Stimulated activated CD4-positive, alpha-beta T cell treated with anti-CD3 and anti-CD28 coated beads, Interleukin-2, amount 100 ng/mL, for 48 hours (primary cell): Measurements from ENCODE around the gene TRAPPC2L.
"Not testable (repeated sequence)": the region's sequence is repeated elsewhere in the genome, so short reads cannot be mapped to it uniquely, and the experiment has no call there.

Experiments used
- DNase-seq, 2 donors: peaks; one replicate each; pipeline ENCODE4 v3.0.0-alpha.2; 2020

Gene TRAPPC2L

DNA sequence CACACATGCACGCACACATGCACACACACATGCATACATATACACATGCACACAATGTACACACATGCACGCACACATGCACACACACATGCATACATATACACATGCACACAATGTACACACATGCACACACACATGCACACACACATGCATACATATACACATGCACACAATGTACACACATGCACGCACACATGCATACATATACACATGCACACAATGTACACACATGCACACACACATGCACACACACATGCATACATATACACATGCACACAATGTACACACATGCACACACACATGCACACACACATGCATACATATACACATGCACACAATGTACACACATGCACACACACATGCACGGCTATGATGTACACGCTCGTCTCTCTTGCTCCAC lies 37.3 kb downstream of the TRAPPC2L start:
- DNase-seq: not testable (repeated sequence)

DNA sequence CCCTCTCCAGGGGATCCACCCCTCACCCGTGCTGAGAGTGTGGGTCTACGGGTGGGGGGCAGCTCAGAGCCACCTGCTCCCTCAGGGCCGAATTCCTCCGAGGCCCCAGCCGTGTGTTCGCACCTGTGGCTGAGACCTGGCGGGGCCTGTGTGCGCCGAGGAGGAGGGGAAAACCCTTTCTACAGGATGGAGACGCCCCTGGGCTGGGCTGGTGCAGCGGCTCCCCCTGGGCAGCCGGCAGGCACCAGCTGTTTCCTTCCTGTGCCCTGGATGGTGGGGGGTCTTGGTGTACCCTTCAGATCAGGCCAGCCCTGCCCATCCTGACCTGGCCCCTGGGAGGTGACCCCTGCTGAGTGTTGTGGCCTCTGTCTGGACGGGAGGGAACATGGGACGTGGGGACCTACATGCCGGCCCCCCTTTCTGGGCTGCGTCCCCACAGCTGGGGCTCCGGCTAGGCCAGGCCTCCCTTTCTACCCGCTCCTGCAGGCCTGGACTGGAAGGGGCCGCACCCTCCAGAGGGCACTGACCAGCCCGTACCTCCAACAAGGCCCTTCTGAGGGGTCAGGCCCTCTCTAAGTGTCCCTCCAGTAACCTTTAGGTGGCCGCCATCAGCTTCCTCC lies 37.9 kb downstream of the TRAPPC2L start:
- DNase-seq: no peak

DNA sequence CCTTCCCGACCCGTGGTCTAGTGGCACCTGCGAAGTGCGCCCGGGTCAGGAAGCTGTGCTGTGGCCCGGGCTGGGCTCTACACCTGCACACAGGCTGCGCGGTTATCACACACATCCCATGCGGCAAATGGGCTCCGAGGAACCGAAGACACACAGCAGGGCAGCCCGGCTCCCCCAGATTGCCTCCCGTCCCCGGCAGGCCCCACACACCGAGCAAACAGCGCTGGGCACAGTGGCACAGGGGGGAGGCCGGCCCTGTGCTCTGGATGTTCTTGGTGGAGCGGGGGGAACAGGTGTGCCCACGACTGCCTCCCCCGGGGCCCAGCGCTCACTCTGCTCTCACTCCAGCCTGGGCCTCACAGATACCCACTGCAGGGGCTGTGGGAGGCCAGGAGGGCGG lies 38.4 kb downstream of the TRAPPC2L start:
- DNase-seq: no peak

DNA sequence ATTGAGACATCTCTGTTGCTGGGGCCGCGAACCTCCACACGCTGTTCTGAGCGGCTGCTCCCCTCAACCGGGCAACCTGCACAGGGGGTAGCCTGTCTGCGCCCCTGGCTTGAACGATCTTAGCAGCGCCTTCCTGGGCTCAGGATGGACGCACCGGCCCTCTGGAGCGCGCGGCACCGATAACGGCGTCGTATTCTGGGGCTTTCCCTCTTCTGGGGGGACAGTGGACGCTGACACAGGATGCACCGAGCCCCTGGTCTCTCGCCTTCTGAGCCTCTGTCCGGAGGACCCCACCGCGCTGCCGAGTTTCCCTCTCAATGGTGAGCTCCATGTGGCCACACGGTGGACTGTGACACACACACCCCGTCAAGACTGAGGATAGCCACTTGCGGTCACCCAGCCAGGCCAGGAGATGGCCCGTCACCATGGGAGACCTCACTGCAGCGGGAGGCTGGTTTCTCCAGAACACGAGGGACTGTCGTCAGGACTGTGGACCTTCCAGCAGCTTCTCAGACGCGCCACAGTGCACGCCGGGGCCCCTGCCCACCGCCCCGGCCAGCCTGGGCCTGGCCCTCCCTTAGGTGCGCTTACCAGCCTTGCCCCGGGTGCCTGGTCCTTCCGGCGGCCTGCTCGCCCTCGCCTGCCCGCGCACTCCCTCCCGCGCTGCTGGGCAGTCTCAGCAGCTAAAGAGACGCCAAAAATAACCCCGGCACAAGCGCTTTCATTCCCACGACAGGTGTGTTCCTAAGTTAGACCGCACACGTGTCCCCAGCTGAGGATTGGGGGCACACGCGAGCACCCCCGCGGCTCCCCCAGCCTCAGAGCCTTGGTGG lies 39.5 kb downstream of the TRAPPC2L start:
- DNase-seq: no peak

DNA sequence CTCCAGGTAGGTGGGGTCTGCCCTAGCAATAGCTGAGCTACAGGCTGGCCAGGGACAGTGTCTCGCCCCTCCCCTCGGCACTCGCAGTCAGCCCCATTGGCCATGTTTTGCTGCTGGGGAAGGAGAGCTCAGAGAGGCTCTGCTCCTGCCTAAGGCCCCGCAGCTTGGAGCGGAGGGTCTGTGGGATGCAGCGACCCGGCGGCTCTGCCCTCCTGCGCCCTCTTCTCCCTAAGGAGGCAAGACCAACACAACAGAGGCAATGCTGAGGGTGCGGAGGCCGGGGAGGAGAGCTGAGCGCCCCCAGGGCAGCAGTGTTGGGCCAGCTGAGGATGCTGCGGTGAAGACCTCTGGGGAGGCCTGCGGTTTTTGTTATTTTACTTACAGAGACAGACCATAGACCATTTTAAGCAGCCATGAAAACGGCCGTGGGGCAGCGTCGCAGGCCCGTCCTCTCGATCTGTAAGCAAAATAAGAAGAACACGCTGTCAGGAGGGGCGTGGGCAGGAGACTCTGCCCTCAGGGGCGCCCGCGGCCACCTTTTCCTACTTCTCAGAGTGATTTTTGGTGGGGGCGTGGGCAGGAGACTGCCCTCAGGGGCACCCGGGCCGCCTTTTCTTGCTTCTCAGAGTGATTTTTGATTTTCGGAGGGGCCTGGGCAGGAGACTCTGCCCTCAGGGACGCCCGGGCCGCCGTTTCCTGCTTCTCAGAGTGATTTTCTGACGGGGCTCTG lies 40.9 kb downstream of the TRAPPC2L start:
- DNase-seq: no peak

DNA sequence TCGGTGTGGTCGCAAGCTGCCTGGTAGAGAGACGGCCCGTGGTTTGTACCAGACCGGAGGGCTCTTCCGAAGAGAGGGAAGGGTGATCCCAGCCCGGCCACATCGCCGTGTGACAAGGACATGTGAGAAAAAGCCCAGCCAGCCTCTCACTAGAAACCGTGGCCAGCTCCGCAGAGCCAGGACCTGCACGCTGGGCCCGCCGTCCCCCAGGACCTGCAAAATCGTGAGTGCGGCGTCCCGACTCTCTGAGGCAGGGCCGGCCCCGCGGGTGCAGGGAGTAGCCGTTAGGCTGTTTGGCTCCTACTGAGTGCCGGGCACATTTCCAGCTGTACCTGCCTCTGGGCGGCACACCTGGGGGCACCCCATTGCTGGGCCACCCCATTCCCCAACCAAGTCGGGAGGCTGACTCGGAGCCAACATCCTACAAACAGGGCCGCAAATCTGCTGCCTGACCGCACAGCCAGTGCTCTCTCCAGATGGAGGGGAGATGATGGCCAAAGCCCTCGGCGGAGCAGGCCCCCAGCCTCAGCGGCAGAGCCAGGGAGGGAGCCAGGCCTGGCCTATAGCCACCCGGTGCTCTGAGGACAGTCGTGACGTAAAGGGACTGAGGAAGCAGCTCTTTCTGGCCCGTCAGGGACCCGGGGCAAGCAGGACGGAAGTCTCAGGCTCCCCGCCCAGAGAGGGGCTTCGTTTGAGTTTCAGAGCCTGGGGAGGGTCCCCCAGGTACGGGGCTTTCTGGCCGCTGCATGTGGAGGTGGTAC lies 43.2 kb downstream of the TRAPPC2L start:
- no peak for DNase-seq

DNA sequence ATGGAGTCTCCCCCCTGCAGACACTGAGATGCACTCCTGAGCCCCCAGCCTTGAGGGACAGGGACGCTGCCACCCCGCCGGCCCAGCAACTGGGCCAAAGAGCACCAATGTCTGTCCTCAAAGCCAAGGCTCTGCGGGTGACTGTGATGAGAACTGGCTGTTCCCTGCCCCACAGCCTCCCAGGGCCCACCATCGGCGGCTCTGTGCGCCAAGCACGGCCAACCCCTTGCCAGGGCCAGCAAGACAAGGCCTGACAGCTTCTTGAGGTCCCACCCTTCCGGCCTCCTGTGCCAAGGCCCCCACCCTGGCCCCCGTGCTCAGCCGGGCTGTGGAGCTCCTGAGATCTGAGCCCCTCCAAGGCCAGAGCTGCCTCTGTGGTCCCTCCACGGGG lies 43.7 kb downstream of the TRAPPC2L start:
- no peak for DNase-seq

DNA sequence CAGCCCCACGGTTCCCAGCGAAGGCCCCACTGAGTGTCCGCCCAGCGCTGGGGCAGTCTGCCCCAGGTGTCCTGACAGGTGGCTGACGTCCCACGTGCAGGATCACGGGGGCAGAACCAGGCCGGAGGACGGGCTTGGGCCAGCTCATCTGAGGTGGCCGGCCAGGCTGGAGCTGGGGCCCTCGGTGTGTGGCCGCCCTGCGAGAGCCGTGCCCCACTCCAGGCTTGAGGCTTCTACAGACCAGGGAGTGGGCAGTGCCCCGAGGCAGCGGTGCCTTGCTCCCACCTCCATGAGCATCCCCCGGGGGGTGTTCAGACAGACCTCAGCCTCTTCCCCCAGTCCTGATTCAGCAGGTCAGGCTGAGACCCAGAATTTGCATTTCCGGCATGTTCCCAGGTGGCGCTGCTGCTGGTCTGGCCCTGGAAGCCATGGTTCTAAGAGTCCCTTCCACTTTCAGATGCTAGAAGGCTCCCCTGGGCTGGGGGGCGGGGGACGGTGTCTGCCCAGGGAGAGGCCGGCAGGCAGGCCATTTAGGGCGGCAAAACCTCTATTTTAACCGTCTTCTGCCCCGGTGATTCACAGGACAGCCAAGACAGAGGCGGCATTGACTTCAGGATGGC lies 44.9 kb downstream of the TRAPPC2L start:
- DNase-seq: no peak

DNA sequence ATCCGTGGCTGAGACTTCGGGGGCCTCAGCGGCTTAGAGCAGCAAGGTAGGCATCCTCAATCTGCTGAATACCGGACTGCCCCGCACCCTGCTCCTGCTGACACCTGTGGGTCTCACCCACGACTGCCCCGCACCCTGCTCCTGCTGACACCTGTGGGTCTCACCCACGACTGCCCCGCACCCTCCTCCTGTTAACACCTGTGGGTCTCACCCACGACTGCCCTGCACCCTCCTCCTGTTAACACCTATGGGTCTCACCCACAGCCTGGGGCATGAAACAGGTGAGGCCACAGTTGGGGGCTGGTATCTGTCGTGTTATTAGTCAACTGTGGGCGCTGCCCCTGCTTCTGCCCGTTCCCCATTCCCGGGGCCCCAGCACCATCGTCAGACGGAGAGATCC lies 45.8 kb downstream of the TRAPPC2L start:
- no peak for DNase-seq

DNA sequence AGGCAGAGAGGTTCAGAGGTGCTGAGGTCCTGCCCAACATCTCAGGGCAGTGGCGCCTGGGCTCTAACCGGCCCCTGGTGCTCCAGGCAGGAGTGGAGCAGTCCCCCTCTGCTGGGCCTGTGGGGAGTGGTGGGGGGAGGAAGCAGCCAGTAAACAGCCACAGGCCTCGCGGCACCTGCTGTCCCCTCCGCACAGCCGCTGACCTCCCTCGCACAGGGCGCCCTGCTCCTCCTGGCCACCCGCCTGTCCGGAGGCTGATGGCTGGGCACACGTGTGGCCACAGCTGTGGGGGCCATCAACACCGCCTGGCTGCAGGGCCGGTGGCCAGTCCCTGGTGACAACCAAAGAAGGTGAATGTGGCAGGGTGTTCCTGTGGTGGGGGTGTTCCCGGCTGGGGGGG lies 46.3 kb downstream of the TRAPPC2L start:
- DNase-seq: no peak

DNA sequence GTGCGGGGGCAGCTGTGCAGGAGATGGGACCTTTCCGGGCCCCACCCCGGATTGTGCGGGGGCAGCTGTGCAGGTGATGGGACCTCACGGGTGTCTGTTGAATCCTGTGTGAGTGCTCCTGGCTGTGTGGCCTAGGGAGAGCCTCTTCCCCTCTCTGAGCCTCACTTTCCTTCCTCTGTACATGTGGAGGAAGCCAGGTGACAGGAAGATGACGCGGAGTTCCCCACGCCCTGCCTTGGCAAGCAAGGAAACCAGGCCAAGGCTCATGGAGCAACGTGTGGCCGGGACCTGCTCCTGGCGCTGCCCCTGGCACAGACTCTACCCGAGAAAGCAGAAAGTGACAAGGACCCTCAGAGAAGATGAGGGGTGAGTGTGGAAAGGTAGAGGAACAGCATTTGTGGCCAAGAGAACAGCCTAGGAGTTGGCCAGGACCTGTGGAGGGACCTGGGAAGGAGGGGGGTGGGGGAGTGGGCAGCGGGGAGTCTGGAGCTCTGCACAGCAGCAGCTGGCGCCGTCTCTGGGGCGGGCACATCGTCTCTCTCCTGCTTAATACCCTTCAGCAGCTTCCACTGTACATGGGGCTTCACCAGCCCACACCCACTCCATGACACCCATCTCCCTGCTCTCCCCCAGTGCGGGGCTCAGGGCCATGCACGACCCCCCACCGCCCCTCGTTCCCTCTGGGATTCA lies 47.9 kb downstream of the TRAPPC2L start:
- DNase-seq: no peak

DNA sequence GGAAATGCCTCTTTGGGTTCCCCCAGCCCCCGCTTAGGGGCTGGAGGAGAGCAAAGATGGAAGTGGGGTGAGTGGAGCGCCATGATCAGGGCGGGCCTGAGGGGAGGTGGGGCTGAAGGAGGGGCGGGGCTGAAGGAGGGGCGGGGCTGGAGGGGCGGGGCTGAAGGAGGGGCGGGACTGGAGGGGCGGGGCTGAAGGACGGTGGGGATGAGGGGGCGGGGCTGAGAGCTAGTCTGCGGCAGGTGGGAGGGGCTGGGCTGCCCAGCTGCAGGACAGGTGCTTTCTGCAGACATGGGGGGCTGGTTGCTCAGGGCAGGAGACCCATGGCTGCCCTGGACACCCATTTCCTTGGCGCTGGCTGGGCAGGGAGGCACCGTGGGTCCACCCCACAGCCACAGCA lies 48.6 kb downstream of the TRAPPC2L start:
- DNase-seq: peak in 1 of 2 donors; percentile 21

DNA sequence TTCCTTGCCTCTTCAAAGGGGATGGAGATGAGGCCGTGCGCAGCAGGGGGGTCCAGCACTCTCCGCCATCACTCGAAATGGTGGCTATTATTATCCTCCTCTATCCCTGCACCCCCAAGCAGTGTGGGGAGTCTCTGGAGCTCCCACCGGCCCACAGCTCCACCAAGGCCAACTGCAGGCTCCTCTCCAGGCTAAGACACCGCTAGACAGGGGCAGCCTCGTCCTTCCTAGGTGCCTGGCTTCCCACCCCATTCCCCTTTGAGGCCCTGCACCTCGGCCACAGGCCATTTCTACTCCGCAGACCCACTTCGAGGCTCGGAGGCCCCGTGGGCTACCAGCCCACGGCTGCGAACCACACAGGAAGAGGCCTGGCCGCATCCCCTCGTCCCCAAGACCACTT lies 49.1 kb downstream of the TRAPPC2L start:
- no peak for DNase-seq

DNA sequence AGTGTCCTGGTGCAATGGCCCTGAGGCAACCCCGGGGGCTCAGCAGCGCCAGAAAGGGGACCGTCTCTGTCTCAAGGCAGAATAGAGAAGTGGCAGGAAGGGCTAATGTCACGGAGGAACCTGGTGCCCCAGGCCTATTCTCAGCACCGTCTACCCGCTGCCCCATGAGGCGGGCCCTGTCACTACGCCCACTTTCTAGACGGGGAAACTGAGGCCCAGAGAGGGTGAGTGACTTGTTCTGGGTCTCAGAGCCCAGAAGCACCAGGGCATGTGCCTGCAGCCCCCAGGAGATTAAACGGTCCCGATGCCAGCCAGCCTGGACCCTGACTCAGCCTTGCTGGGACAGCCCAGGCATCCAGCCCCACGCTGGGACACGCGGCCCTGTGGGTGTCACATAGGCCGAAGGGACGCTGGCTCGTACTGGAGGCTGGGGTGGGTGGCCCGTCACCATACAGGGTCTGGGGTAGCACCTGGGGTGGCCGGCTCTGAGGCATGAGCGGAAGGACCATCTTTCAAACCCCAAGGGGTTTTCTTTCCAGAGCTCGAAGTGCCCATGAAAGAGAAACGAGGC lies 49.7 kb downstream of the TRAPPC2L start:
- DNase-seq: no peak

DNA sequence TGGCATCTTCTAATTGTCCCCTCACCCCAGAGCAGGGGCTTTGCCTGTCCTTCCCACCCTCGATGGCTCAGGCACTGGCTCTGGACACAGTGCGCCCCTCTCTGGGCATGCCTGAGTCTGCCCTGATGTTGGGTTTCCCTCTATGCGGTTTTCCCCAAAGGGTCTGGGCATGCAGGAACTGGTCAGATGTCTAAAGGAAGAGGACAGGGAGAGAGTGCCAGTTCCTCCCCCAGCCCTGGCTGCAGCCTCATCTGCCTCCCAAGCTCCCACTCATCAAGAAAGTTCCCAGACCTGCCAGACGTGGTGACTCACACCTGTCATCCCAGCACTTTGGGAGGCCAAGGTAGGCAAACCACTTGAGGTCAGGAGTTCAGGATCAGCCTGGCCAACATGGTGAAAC lies 50.8 kb downstream of the TRAPPC2L start:
- DNase-seq: no peak

DNA sequence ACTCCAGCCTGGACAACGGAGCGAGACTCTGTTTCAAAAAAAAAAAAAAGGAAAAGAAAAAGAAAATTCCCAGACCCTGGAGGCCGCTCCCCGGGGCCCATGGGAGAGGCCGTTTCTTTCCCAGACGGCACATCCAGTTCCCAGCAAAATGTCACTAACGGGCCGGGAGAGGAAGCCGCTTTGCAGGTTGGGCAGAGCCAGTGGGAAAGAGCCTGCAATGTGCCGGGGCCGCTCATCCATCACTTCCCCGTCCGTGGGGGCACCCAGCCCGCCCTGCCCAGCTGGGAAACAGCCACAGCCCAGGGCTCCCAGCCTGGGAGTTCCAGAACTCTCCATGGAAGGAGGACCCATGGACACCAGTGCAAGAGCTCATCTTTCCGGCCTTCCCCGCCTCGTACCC lies 51.4 kb downstream of the TRAPPC2L start:
- no peak for DNase-seq

DNA sequence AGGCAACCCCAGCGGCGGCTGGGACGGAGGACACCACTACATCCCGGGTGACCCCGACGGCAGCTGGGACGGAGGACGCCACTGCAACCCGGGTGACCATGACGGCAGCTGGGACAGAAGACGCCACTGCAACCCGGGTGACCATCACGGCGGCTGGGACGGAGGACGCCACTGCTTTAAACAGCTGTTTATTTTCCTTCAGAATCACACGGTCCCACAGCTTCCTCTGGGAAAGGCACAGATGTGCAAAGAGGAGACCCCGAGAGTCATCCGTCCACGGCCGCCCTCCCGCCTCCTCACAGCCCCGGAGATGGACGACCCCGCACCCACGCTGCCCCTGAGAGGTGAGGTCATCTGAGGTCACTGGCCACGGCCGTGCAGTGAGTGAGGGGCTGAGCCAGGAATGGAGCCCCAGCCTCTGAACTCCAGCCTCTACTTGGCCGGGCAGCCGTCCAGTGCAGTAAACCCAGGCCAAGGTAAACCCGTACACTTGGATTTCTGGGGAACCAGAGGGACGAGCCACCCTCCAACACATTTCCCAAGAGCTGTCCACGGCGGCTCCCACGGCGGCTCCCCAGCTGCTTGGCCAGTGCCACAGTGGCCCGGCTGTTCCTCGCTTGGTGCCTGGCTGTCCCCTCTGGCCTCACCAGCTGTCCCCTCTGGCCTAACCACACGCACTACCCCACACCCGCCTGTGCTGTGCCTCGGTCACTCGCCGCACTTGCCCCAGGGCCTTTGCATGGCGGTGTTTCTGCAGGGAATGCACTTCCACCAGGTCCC lies 52.7 kb downstream of the TRAPPC2L start:
- DNase-seq: no peak

DNA sequence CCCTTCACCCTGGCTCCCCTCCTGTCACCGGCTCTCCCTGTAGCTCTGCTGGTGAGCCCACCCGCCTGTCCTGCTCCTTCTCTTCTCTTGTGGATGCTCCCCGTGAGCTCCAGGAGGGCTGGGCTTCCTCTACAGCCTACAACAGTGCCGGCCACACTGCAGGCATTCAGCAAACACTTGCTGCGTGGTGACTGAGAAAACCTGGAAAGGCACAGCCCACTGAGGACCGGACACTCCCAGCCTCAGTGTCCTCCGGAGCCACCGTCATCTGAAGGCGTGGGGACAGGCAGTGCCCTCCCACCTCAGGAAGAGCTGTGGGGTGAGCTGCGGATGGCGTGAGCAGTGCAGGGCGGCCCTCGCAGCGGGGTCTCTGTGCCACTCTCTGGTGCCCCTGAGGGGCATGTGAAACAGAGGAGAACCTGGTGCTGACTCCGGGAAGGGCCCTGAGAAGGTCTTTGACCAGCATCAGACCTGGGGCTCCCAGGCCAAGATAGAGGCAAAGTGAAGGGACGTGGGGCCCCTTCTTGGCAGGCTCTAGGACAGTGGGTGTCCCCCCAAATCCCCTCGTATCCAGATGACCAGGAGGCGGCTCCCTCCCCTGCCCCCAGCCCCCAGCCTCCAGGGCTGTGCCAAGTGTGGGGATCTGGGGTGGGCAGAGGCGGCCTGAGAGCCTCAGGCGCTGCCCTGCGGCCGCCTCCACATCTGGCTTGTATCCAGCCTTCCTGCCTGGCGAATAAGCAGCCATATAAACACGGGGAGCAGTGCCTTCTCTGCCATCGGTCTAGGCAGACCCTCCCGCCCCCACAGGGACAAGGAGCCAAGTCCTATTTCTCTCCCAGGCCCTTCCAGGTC lies 53.6 kb downstream of the TRAPPC2L start:
- DNase-seq: no peak

DNA sequence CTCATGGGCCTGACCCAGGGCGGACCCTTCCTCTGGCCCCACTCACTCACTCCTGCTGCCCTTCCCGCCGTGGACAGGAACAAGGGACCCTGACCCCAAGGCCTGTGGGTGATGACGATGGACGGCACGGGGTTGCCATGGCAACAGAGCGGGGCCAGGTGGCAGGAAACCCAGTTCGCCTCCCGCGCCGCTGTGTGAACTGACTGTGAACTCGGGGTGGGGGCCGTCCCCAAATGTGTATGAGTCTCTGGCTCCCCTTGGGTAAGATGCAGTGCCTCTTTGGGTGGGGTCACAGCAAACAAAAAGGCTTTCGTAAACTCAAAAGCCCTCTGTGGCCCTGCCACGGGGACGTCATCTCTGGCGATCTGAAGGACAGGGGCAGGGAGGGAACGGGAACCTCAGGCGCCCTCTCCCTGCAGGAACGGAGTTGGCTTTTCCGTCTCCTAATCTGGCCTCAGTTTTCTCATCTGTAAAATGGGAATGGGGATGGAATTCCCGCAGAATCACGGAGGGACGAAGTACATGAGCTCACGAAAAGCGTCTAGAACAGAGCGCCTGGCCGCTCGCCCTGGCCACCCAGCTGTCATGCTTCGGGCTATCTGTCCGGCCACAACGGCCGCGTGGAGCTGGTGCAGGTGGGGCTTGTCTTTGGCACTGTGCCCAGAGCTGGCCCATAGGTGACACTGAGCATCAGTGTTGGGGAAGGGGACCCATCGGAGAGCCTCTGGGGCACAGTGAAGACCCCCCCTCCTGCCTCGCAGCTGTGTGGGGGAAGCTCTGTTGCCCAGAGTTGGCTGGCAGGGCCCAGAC lies 54.4 kb downstream of the TRAPPC2L start:
- DNase-seq: no peak
